ENCODE results near the gene MYO15B. TPM values are rescaled to one million over a fixed set of nuclear protein-coding genes. Genes with fewer than 3 reads are reported as not detected.

The MYO15B gene
- total RNA-seq (2021; ENCODE audit: unreplicated experiment) (26.5 TPM), Bru-seq, nascent RNA (percentile 43 among the genes with signal in this experiment), BruChase-seq, experiment 1, labeled RNA remaining after a 2-hour chase (percentile 39 among the genes with signal in this experiment), BruChase-seq, experiment 2, labeled RNA remaining after a 6-hour chase (percentile 49 among the genes with signal in this experiment)
- 26.4 TPM for polyA plus RNA-seq (2012; ENCODE audit: insufficient read length)
- long read RNA-seq, partial matches to known transcripts: 6 of 25 reads
- long read RNA-seq, other reads (novel, unspliced or antisense): 18 of 25 reads

DNA sequence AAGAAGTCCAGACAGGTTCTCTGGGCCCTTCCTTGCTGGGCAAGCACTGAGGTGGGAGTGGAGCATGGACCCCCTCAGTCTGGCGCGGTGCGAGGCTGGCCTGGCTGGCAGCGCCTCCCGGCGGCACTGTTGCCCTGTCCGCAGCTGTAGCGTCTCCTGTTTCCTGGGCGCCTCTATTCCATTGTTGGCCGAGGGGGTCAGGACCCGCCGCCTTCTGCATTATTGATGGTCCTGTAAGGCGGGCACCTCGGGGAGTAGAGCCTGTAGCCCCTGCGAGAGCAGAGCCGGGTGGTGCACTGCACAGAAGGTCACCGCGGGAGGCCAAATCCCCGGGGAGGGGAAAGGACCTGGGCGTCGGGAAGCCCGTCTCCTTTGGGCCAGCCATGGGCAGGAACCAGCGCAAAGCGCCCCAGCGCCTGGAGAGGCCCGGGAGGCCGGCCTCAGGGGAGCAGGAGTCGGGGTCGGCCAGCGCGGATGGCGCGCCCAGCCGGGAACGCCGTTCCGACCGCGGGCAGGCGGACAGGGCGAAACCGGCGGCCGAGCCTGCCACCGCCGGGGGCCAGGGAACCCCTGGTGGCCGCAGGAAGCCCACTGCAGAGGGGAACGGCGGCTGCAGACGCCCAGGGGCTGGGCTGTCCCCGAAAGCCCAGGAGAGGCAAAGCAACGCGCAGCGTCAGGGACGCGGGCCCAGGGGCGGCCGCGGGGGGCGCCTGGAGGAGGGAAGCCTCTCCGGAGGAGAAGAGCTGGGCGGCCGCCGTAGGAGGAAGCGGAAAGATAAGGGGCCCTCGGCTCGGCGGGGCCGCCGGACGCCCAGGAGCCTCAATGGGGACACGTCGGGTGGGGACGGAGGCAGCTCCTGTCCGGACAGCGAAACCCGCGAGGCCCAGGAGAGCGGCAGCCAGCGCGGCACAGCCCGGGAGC is at the start of gene MYO15B:
MYO15B (plus strand) TSS at position 126 of the 921 bp plus-strand sequence; CDS start at position 384, 258 bp downstream.
- no peak within 1 kb of the TSS; a peak in 1 of 4 replicates for H3K4me3 ChIP-seq (ENCODE audit: low read depth in 2 of 2, low read length in 2 of 2)
- peaks cover 5% of the 10 kb centered on the region; the same call in 1 of the 2 replicates for H3K4me1 ChIP-seq (ENCODE audit: control insufficient read depth, insufficient read depth, low read length)
- no peak for DNase-seq (ENCODE audit: low read depth, low spot score)
- POLR2A ChIA-PET: no interaction called here
- TF ChIP-seq CTCF (IDR thresholded peaks at IDR 0.05) (no peak), POLR2AphosphoS5 (IDR thresholded peaks at IDR 0.05; ENCODE audit: low read depth, low read length) (no peak)
- TF ChIP-seq, protein P1, sequence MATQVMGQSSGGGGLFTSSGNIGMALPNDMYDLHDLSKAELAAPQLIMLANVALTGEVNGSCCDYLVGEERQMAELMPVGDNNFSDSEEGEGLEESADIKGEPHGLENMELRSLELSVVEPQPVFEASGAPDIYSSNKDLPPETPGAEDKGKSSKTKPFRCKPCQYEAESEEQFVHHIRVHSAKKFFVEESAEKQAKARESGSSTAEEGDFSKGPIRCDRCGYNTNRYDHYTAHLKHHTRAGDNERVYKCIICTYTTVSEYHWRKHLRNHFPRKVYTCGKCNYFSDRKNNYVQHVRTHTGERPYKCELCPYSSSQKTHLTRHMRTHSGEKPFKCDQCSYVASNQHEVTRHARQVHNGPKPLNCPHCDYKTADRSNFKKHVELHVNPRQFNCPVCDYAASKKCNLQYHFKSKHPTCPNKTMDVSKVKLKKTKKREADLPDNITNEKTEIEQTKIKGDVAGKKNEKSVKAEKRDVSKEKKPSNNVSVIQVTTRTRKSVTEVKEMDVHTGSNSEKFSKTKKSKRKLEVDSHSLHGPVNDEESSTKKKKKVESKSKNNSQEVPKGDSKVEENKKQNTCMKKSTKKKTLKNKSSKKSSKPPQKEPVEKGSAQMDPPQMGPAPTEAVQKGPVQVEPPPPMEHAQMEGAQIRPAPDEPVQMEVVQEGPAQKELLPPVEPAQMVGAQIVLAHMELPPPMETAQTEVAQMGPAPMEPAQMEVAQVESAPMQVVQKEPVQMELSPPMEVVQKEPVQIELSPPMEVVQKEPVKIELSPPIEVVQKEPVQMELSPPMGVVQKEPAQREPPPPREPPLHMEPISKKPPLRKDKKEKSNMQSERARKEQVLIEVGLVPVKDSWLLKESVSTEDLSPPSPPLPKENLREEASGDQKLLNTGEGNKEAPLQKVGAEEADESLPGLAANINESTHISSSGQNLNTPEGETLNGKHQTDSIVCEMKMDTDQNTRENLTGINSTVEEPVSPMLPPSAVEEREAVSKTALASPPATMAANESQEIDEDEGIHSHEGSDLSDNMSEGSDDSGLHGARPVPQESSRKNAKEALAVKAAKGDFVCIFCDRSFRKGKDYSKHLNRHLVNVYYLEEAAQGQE (IDR thresholded peaks at IDR 0.05; ENCODE audit: insufficient read depth in 1 of 2, low read depth in 2 of 2, low read length in 1 of 2): no peak
- no TSS peak for BruUV-seq (replicated peaks)
- peak within 1 kb of the TSS; percentile 71 for H3K27ac ChIP-seq (ENCODE audit: low read length)
- no peak for ATAC-seq
- CTCF ChIA-PET: interaction anchor here (0.8 kb wide), 1 partner anchor 236 kb away, joined by 3 read pairs; no protein-coding TSS in a partner anchor
- H3K36me3 ChIP-seq (ENCODE audit: control insufficient read depth, insufficient read depth, low read length): no peaks in the 10 kb centered on the region
- in situ Hi-C loops (cut with HindIII; ENCODE audit: low pct_unique_long_range_greater_than_20kb, low sequenced_read_pairs) (no loop called here), intact Hi-C loops (cut with micrococcal nuclease; ENCODE audit: unreplicated experiment) (no loop called here)
- no peaks in the 10 kb centered on the region for H3K9me3 ChIP-seq (ENCODE audit: control insufficient read depth, insufficient read depth, low read depth, low read length)
- H3K27me3 ChIP-seq (ENCODE audit: control insufficient read depth, insufficient read depth, low read length): no peaks in the 10 kb centered on the region

DNA sequence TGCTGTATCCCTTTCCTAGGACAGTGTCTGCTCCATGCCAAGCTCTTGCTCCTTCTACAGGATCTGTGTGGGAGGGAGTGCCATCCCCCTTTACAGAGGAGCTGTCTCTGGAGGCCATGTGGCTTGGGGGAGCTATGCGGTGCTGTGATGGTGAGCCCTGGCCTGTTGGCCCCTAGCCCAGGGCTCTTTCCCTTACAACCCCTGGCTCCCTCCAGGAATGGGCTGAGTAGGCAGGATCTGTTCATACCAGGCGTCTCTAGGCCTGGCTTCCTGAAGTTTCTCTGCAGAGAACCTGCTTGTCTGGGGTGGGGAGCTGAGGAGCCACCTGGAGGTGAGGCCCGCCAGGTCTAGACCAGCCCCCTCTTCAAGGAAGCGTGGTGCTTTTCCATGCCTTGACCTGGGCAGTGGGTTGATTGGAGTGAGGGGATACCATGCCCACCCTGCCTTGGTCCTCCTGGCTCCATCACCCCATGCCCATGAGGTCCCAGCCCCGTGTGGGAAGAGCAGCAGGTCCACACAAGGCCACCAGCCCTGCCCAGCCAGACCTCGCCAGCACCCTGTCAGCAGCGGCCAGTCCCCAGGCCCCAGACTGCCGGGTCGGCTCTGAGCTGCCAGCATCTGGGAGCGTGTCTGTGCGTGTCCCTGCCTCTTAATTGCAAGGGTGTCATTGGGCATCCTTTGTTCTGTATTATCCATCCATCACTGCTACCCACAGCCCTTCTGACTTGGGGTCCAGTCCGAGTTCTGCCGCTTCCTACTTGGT is 47.5 kb upstream of the MYO15B start:
- no TSS peak for BruUV-seq (replicated peaks)
- H3K27ac ChIP-seq (ENCODE audit: low read length): no peak overlapping the region
- H3K4me1 ChIP-seq (ENCODE audit: control insufficient read depth, insufficient read depth, low read length): peaks cover 27% of the 10 kb centered on the region
- intact Hi-C loops (cut with micrococcal nuclease; ENCODE audit: unreplicated experiment): no loop called here
- in situ Hi-C loops (cut with HindIII; ENCODE audit: low pct_unique_long_range_greater_than_20kb, low sequenced_read_pairs): no loop called here
- TF ChIP-seq TCF7L2 (IDR thresholded peaks at IDR 0.05; ENCODE audit: low read depth, low read length) (no peak), CTCF (IDR thresholded peaks at IDR 0.05) (no peak), POLR2AphosphoS5 (IDR thresholded peaks at IDR 0.05; ENCODE audit: low read depth, low read length) (no peak), SIN3A (IDR thresholded peaks at IDR 0.05; ENCODE audit: borderline replicate concordance, insufficient read depth, low read depth, low read length) (no peak)
- TF ChIP-seq, protein P1 (IDR thresholded peaks at IDR 0.05; ENCODE audit: insufficient read depth in 1 of 2, low read depth in 2 of 2, low read length in 1 of 2): no peak
- no peaks in the 10 kb centered on the region for H3K27me3 ChIP-seq (ENCODE audit: control insufficient read depth, insufficient read depth, low read length)
- no peaks in the 10 kb centered on the region for H3K36me3 ChIP-seq (ENCODE audit: control insufficient read depth, insufficient read depth, low read length)
- ATAC-seq (peak; percentile 27), DNase-seq (ENCODE audit: low read depth, low spot score) (no peak)
- no peaks in the 10 kb centered on the region for H3K9me3 ChIP-seq (ENCODE audit: control insufficient read depth, insufficient read depth, low read depth, low read length)
- POLR2A ChIA-PET: no interaction called here
- CTCF ChIA-PET: no interaction called here
- H3K4me3 ChIP-seq (ENCODE audit: low read depth in 2 of 2, low read length in 2 of 2): no peak overlapping the region

All from Panc1 (cell line).